Heart left ventricle (tissue), 13 donors: ENCODE results near the gene KCNK15.

Experiments used
- CTCF ChIP-seq, 12 donors: fragments of 200-600 bp; sonication (generic) in 4 of 12; IDR thresholded peaks; one replicate each; pipeline versions ENCODE4 v1.5.0 to v1.8.0; 2018 to 2022; ENCODE audit warnings: antibody characterized with exemption in 12 of 12, mild to moderate bottlenecking in 5 of 12
- POLR2A ChIP-seq, 2 donors: fragments of 450-650 bp; IDR thresholded peaks; one replicate each; pipeline ENCODE4 v1.6.1; 2017; ENCODE audit warnings: antibody characterized with exemption in 2 of 2, mild to moderate bottlenecking in 2 of 2, moderate library complexity in 2 of 2
- donor health status: ischemic (EF 13 %, LVEDD 7.1; RV severe dilation, severe dysfunction).
- donor health status: DM: no; HTN: yes; CAD: no.
- donor health status: DM: no; HTN: no; CAD: no.
- donor health status: ischemic (EF 25% LVEDD 6.9; RV normal size, moderate dysfunction).
- donor health status: ischemic (EF 25% LVEDD 5.7; RV mildly dilated, moderate dysfunction).
- donor health status: ischemic (EF 35%, LVEDD 5.7; RV mildly dilated, moderate dysfunction).
- donor health status: nonischemic (EF 11% LVEDD 7.7; RV severe dilation, severe dysfunction).
- donor health status: DM: yes; HTN: yes; CAD: no.
- donor health status: PGD.
- donor health status: ischemic (EF 29% LVEDD 5.4; RV normal size, mild dysfunction).
- donor health status: nonischemic (EF 23%, LVEDD 6.1; RV moderate dilation, normal function).

- TF ChIP-seq CTCF (IDR thresholded peaks at IDR 0.05) (no peak), POLR2A (IDR thresholded peaks at IDR 0.05) (no peak)
Observed at GRCh38 chr20:44769481-44769863, 23.8 kb downstream of the KCNK15 start.
